Measurements from ENCODE around the gene LPAR6.

The LPAR6 gene

GRCh38 chr13:48414501-48414900 is 1.6 kb upstream of the LPAR6 start:
- DNase-seq: no peak

GRCh38 chr13:48411841-48412531 is 927 bp downstream of the LPAR6 start:
- DNase-seq: peak; percentile 22

GRCh38 chr13:48411147-48411794 is 1.6 kb downstream of the LPAR6 start:
- no peak for DNase-seq

- DNase-seq: no peak
Measured at GRCh38 chr13:48410199-48410598, 2.7 kb downstream of the LPAR6 start.

- no peak for DNase-seq
Measured at GRCh38 chr13:48405875-48406274, 7.0 kb downstream of the LPAR6 start.

GRCh38 chr13:48404952-48405351 is 8.0 kb downstream of the LPAR6 start:
- no peak for DNase-seq

- DNase-seq: no peak
Measured at GRCh38 chr13:48403913-48404312, 9.0 kb downstream of the LPAR6 start.

GRCh38 chr13:48403151-48403631 is 9.7 kb downstream of the LPAR6 start:
- DNase-seq: peak; percentile 49

GRCh38 chr13:48402325-48402932 is 10.5 kb downstream of the LPAR6 start:
- DNase-seq: peak; percentile 8

- no peak for DNase-seq
Measured at GRCh38 chr13:48401480-48401879, 11.4 kb downstream of the LPAR6 start.

- DNase-seq: no peak
Measured at GRCh38 chr13:48400850-48401291, 12.0 kb downstream of the LPAR6 start.

GRCh38 chr13:48400090-48400694 is 12.7 kb downstream of the LPAR6 start:
- no peak for DNase-seq

GRCh38 chr13:48398450-48399095 is 14.3 kb downstream of the LPAR6 start:
- no peak for DNase-seq

- DNase-seq: no peak
Measured at GRCh38 chr13:48397744-48398143, 15.2 kb downstream of the LPAR6 start.

- DNase-seq: no peak
Measured at GRCh38 chr13:48393698-48394085, 19.2 kb downstream of the LPAR6 start.

- no peak for DNase-seq
Measured at GRCh38 chr13:48393030-48393697, 19.7 kb downstream of the LPAR6 start.

- no peak for DNase-seq
Measured at GRCh38 chr13:48391257-48391656, 21.7 kb downstream of the LPAR6 start.

GRCh38 chr13:48386816-48387215 is 26.1 kb downstream of the LPAR6 start:
- DNase-seq: no peak

GRCh38 chr13:48383384-48383783 is 29.5 kb downstream of the LPAR6 start:
- no peak for DNase-seq

GRCh38 chr13:48380581-48380980 is 32.3 kb downstream of the LPAR6 start:
- DNase-seq: no peak

GRCh38 chr13:48377857-48378256 is 35.1 kb downstream of the LPAR6 start:
- no peak for DNase-seq

- DNase-seq: no peak
Measured at GRCh38 chr13:48370815-48371214, 42.1 kb downstream of the LPAR6 start.

GRCh38 chr13:48369988-48370387 is 42.9 kb downstream of the LPAR6 start:
- no peak for DNase-seq
